K562 (cell line): ENCODE results near the gene LINGO4. TPM values are rescaled to one million over a fixed set of nuclear protein-coding genes. Genes with fewer than 3 reads are reported as not detected.

Experiments
- ATAC-seq: fragments of 200-7000 bp; cut with Tn5 transposase; 3 replicates; pipeline ENCODE4 v1.9.1; 2020; ENCODE audit warnings: moderate library complexity
- BruUV-seq: library from RNA; stranded (reverse); fragments of 400-500 nt; replicated peaks from 2 replicates; lab custom pipeline; 2021; lab: Mats Ljungman, UMichigan
- CTCF ChIA-PET: fragments of 300-600 bp; formaldehyde crosslinking; extraction: SDS; loops from one replicate; lab custom pipeline; 2021; ENCODE audit warnings: low intra/inter-chr PET ratio; lab: Yijun Ruan, JAX
- POLR2A ChIA-PET: fragments of 300-600, 350-650 bp; sonication (Branson Sonifier 250); formaldehyde crosslinking; extraction: SDS; loops from one replicate; lab custom pipeline; 2021; ENCODE audit warnings: antibody characterized with exemption, inconsistent platforms; lab: Yijun Ruan, JAX
- DNase-seq, 4 experiments: peaks; one replicate each; pipeline versions ENCODE4 v3.0.0 to v3.0.0-alpha.2; 2011 to 2018; ENCODE audit warnings: low spot score in 3 of 4, mixed read lengths in 3 of 4; ENCODE audit errors: extremely low read depth in 1 of 4
- FAIRE-seq: peaks from 2 replicates; lab custom pipeline; 2011; peaks lifted over from hg19 to GRCh38; lab: Jason Lieb, UNC
- H2AFZ ChIP-seq: 2 replicates; pipeline ENCODE4 v1.6.0; 2011; ENCODE audit warnings: low read depth, low read length, control low read depth, inconsistent platforms
- H3K27ac ChIP-seq: fragments of 200-600 bp; 3 replicates; pipeline ENCODE4 v1.8.0; 2011; ENCODE audit warnings: low read depth, mild to moderate bottlenecking, control low read depth, inconsistent platforms, low read length, moderate library complexity, mixed read lengths; ENCODE audit errors: extremely low read depth
- H3K27me3 ChIP-seq, 2 experiments: fragments of 300-600 bp in 1 of 2; 2 replicates in 1 of 2; 3 replicates in 1 of 2; pipeline versions ENCODE4 v1.6.0 to v1.8.0; 2011; ENCODE audit warnings: inconsistent platforms in 2 of 2, low read length in 2 of 2, mild to moderate bottlenecking in 1 of 2, mixed read lengths in 1 of 2, moderate library complexity in 1 of 2; ENCODE audit not compliant: control insufficient read depth in 2 of 2, insufficient read depth in 2 of 2
- H3K36me3 ChIP-seq: fragments of 300-600 bp; 3 replicates; pipeline ENCODE4 v1.8.0; 2011; ENCODE audit warnings: mild to moderate bottlenecking, low read length, inconsistent platforms; ENCODE audit not compliant: control insufficient read depth, insufficient read depth
- H3K4me1 ChIP-seq, 2 experiments: fragments of 200-600 bp in 1 of 2; replicated peaks in 1 of 2; 2 replicates in 1 of 2; 3 replicates in 1 of 2; pipeline versions ENCODE4 v1.5.1 to v1.8.0; 2011; ENCODE audit warnings: inconsistent platforms in 2 of 2, low read length in 2 of 2, mild to moderate bottlenecking in 1 of 2, mixed read lengths in 1 of 2, moderate library complexity in 1 of 2; ENCODE audit not compliant: control insufficient read depth in 2 of 2, insufficient read depth in 2 of 2
- H3K4me2 ChIP-seq: 2 replicates; pipeline ENCODE4 v1.6.1; 2011; ENCODE audit warnings: low read length, control low read depth, inconsistent platforms, mixed read lengths; ENCODE audit not compliant: insufficient read depth
- H3K4me3 ChIP-seq: fragments of 200-600 bp; sonication (generic), shearing (Covaris generic); 2 replicates; pipeline ENCODE4 v1.5.1; 2016; ENCODE audit warnings: control low read depth, inconsistent platforms
- H3K79me2 ChIP-seq: fragments of 200-600 bp; 3 replicates; pipeline ENCODE4 v1.8.0; 2011; ENCODE audit warnings: low read length, inconsistent platforms; ENCODE audit not compliant: control insufficient read depth, insufficient read depth
- H3K9ac ChIP-seq, 2 experiments: 2 replicates each; pipeline versions ENCODE4 v1.6.0 to v1.6.1; 2011; ENCODE audit warnings: low read depth in 2 of 2, low read length in 2 of 2, control low read depth in 1 of 2, inconsistent platforms in 1 of 2, mild to moderate bottlenecking in 1 of 2, mixed read lengths in 1 of 2; ENCODE audit not compliant: insufficient read depth in 1 of 2
- H3K9me1 ChIP-seq: one replicate; pipeline ENCODE4 v1.6.0; 2011; ENCODE audit warnings: inconsistent platforms, mild to moderate bottlenecking, low read length, moderate library complexity; ENCODE audit not compliant: control insufficient read depth, insufficient read depth
- H3K9me3 ChIP-seq: replicated peaks from 2 replicates; pipeline ENCODE4 v1.5.1; 2011; ENCODE audit warnings: low read depth, low read length, inconsistent platforms; ENCODE audit not compliant: control insufficient read depth, insufficient read depth
- H4K20me1 ChIP-seq: replicated peaks from 2 replicates; pipeline ENCODE4 v1.6.1; 2011; ENCODE audit warnings: low read length, inconsistent platforms, mixed read lengths; ENCODE audit not compliant: control insufficient read depth, insufficient read depth
- E2F3 ChIP-seq: fragments of 250-450 bp; sonication (Bioruptor Pico); IDR thresholded peaks from 2 replicates; pipeline ENCODE4 v1.4.0; 2020; ENCODE audit warnings: mild to moderate bottlenecking
- FUS ChIP-seq: fragments of 200-400 bp; formaldehyde crosslinking; optimal IDR thresholded peaks from 2 replicates; pipeline ENCODE3; 2017; ENCODE audit warnings: low read depth, low read length
- KHSRP ChIP-seq: fragments of 450-650 bp; IDR thresholded peaks from 2 replicates; pipeline ENCODE4 v1.6.1; 2017
- POLR3A ChIP-seq: IDR thresholded peaks from 2 replicates; pipeline ENCODE4 v1.6.1; 2011; ENCODE audit warnings: borderline replicate concordance, mild to moderate bottlenecking, moderate library complexity; ENCODE audit not compliant: insufficient read length, insufficient read depth; ENCODE audit errors: extremely low read depth
- SIN3A ChIP-seq, 2 experiments: fragments of 150-350 bp in 1 of 2; IDR thresholded peaks; 2 replicates each; pipeline ENCODE4 v1.6.1; 2011 to 2016; ENCODE audit warnings: borderline replicate concordance in 2 of 2, low read depth in 2 of 2, low read length in 2 of 2, mild to moderate bottlenecking in 2 of 2, moderate library complexity in 2 of 2; ENCODE audit not compliant: control insufficient read depth in 1 of 2
- ZNF354B ChIP-seq: fragments of 250-450 bp; sonication (Bioruptor Pico); IDR thresholded peaks from 2 replicates; pipeline ENCODE4 v1.4.0; 2020
- WGBS: fragments of 100-300 bp; shearing (Covaris generic); methylation state at CpG from one replicate; pipeline ENCODE4 v1.1.6; 2016; ENCODE audit warnings: low coverage, mixed read lengths; ENCODE audit not compliant: insufficient coverage; ENCODE audit errors: missing lambda C conversion rate; 5-methylcytosine and 5-hydroxymethylcytosine counted together
- in situ Hi-C: fragments of 300-500 bp; cut with MboI; formaldehyde crosslinking; loops from 4 replicates; pipeline ENCODE4 v1.15.0; 2018; ENCODE audit warnings: inconsistent platforms, mixed read lengths
- intact Hi-C: fragments of 100-400 bp; cut with micrococcal nuclease; formaldehyde crosslinking; loops from 2 replicates; pipeline ENCODE4 v1.14.2; 2022
- polyA plus RNA-seq, 8 experiments: library from polyadenylated mRNA; depleted of rRNA in 4 of 8; stranded (reverse) in 5 of 8; unstranded in 3 of 8; fragments of >200 nt; fragmentation: Nextera tagmentation in 2 of 8; fragmentation: Illumina TruSeq in 1 of 8; extraction: Ambion mirVana in 2 of 8; extraction: Trizol in 1 of 8; gene quantifications; 2 replicates each; pipeline versions ENCODE4 v1.2.1 to v1.2.3, GENCODE V29; 2011 to 2014; ENCODE audit warnings: inconsistent platforms in 1 of 8, missing spikeins in 1 of 8
- total RNA-seq, 7 experiments: library from RNA; depleted of rRNA in 6 of 7; stranded (reverse); fragments of >200 nt in 6 of 7; fragmentation: Illumina TruSeq in 2 of 7; extraction: Trizol in 2 of 7; gene quantifications; 2 replicates each; pipeline versions ENCODE4 v1.2.1 to v1.2.3, GENCODE V29; 2011 to 2021; ENCODE audit warnings: low replicate concordance in 1 of 7
- TF ChIP-seq, protein P1 (sequence below): sonication (generic); formaldehyde crosslinking; IDR thresholded peaks from 2 replicates; pipeline ENCODE4 v1.8.0; 2022; ENCODE audit warnings: mild to moderate bottlenecking, missing genetic modification reagents
- TF ChIP-seq, protein P2 (sequence below): fragments of 250-450 bp; sonication (Bioruptor Pico); IDR thresholded peaks from 2 replicates; pipeline ENCODE4 v1.8.0; 2021; ENCODE audit warnings: borderline replicate concordance, mild to moderate bottlenecking, moderate library complexity; ENCODE audit not compliant: poor library complexity, severe bottlenecking
- TF ChIP-seq, protein P3 (sequence below): fragments of 200-800 bp; sonication (Bioruptor generic); IDR thresholded peaks from 2 replicates; pipeline ENCODE4 v1.6.1; 2017; ENCODE audit warnings: missing genetic modification characterization, missing compliant biosample characterization
- TF ChIP-seq, protein P4 (sequence below): fragments of 450-650 bp; IDR thresholded peaks from 2 replicates; pipeline ENCODE4 v1.7.1; 2018; ENCODE audit warnings: mild to moderate bottlenecking, low read depth; ENCODE audit not compliant: partially characterized antibody
- TF ChIP-seq, protein P5 (sequence below): fragments of 450-650 bp; formaldehyde crosslinking; IDR thresholded peaks from 2 replicates; pipeline ENCODE4 v1.4.0; 2022; ENCODE audit warnings: mild to moderate bottlenecking, moderate library complexity
- TF ChIP-seq, protein P6 (sequence below): IDR thresholded peaks from 2 replicates; pipeline ENCODE4 v1.6.1; 2011; ENCODE audit warnings: borderline replicate concordance, low read depth, mild to moderate bottlenecking, moderate library complexity, low read length; ENCODE audit not compliant: insufficient read depth, poor library complexity, severe bottlenecking

Gene LINGO4
- total and polyA plus RNA-seq, 9 of the 15 experiments (the other 6 are each of a cell fraction or from before 2014, with no cell fraction given), result not detected

DNA sequence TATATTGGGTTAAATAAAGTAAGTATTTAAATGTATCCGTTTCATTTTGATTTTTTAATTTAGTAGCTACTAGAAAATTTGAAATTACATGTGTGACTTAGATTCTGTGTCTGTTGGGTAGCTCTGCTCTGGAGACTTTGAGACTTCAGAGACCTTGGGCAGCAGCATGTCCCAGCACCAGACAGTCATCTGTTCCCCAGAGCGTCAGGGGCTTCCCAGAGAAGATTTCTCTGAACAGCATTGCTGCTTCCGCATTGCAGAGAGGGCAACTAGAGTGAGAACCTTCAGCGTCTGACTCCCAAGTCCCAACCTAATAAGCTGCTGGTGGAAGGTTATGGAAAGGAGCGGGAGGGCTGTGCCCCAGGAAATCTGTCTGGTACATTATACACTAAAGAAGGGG is 6.6 kb downstream of the LINGO4 start:
- ATAC-seq, result 0 out of 3 replicates have a peak, but pooled peaks have one; percentile 24
- Histone ChIP-seq H3K27ac (no peak overlapping the region), H3K4me1 (peaks cover 0 to 8% of the 10 kb centered on the region in 2 experiments; a peak in 1 of 5 replicates), H3K36me3 (no peaks in the 10 kb centered on the region), H4K20me1 (peaks cover 19% of the 10 kb centered on the region), H3K4me2 (no peak overlapping the region), H3K9me1 (no peaks in the 10 kb centered on the region), H3K9me3 (no peaks in the 10 kb centered on the region), H3K4me3 (no peak overlapping the region), H3K79me2 (no peaks in the 10 kb centered on the region), H3K27me3 (peaks cover 28 to 57% of the 10 kb centered on the region in 2 experiments), H3K9ac (no peak overlapping the region), H2AFZ (no peak overlapping the region)
- DNase-seq, result no peak
- no peak for FAIRE-seq
- no TSS peak for BruUV-seq
- WGBS, result 8% methylated on average over 5 of the region's 5 CpGs
- ChIA-PET POLR2A (interaction anchor here (1.6 kb wide), 1 partner anchor 10 kb away, joined by 5 read pairs; no protein-coding TSS in a partner anchor), CTCF (no interaction called here)
- in situ Hi-C loops, result no loop called here
- intact Hi-C loops, result no loop called here
- no peak for TF ChIP-seq POLR3A
- TF ChIP-seq, protein P1, sequence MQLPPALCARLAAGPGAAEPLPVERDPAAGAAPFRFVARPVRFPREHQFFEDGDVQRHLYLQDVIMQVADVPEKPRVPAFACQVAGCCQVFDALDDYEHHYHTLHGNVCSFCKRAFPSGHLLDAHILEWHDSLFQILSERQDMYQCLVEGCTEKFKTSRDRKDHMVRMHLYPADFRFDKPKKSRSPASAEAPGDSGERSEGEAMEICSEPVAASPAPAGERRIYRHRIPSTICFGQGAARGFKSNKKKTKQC (CRISPR knock-in tag), result no peak
- no peak for TF ChIP-seq SIN3A (IDR thresholded peaks at IDR 0.05; ENCODE audit: borderline replicate concordance in 2 of 2, control insufficient read depth in 1 of 2, low read depth in 2 of 2, low read length in 2 of 2)
- TF ChIP-seq, protein P2, sequence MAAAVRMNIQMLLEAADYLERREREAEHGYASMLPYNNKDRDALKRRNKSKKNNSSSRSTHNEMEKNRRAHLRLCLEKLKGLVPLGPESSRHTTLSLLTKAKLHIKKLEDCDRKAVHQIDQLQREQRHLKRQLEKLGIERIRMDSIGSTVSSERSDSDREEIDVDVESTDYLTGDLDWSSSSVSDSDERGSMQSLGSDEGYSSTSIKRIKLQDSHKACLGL, result no peak
- TF ChIP-seq, protein P3, sequence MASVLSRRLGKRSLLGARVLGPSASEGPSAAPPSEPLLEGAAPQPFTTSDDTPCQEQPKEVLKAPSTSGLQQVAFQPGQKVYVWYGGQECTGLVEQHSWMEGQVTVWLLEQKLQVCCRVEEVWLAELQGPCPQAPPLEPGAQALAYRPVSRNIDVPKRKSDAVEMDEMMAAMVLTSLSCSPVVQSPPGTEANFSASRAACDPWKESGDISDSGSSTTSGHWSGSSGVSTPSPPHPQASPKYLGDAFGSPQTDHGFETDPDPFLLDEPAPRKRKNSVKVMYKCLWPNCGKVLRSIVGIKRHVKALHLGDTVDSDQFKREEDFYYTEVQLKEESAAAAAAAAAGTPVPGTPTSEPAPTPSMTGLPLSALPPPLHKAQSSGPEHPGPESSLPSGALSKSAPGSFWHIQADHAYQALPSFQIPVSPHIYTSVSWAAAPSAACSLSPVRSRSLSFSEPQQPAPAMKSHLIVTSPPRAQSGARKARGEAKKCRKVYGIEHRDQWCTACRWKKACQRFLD (CRISPR knock-in tag), result no peak
- TF ChIP-seq ZNF354B (CRISPR knock-in tag), result no peak
- TF ChIP-seq, protein P4, sequence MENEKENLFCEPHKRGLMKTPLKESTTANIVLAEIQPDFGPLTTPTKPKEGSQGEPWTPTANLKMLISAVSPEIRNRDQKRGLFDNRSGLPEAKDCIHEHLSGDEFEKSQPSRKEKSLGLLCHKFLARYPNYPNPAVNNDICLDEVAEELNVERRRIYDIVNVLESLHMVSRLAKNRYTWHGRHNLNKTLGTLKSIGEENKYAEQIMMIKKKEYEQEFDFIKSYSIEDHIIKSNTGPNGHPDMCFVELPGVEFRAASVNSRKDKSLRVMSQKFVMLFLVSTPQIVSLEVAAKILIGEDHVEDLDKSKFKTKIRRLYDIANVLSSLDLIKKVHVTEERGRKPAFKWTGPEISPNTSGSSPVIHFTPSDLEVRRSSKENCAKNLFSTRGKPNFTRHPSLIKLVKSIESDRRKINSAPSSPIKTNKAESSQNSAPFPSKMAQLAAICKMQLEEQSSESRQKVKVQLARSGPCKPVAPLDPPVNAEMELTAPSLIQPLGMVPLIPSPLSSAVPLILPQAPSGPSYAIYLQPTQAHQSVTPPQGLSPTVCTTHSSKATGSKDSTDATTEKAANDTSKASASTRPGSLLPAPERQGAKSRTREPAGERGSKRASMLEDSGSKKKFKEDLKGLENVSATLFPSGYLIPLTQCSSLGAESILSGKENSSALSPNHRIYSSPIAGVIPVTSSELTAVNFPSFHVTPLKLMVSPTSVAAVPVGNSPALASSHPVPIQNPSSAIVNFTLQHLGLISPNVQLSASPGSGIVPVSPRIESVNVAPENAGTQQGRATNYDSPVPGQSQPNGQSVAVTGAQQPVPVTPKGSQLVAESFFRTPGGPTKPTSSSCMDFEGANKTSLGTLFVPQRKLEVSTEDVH, result no peak
- TF ChIP-seq, protein P5, sequence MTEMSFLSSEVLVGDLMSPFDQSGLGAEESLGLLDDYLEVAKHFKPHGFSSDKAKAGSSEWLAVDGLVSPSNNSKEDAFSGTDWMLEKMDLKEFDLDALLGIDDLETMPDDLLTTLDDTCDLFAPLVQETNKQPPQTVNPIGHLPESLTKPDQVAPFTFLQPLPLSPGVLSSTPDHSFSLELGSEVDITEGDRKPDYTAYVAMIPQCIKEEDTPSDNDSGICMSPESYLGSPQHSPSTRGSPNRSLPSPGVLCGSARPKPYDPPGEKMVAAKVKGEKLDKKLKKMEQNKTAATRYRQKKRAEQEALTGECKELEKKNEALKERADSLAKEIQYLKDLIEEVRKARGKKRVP, result no peak
- TF ChIP-seq E2F3 (CRISPR knock-in tag), result no peak
- no peak for TF ChIP-seq FUS
- TF ChIP-seq, protein P6, sequence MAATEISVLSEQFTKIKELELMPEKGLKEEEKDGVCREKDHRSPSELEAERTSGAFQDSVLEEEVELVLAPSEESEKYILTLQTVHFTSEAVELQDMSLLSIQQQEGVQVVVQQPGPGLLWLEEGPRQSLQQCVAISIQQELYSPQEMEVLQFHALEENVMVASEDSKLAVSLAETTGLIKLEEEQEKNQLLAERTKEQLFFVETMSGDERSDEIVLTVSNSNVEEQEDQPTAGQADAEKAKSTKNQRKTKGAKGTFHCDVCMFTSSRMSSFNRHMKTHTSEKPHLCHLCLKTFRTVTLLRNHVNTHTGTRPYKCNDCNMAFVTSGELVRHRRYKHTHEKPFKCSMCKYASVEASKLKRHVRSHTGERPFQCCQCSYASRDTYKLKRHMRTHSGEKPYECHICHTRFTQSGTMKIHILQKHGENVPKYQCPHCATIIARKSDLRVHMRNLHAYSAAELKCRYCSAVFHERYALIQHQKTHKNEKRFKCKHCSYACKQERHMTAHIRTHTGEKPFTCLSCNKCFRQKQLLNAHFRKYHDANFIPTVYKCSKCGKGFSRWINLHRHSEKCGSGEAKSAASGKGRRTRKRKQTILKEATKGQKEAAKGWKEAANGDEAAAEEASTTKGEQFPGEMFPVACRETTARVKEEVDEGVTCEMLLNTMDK, result no peak
- TF ChIP-seq KHSRP, result no peak
